ENCODE data around the gene CCDC186. TPM values are rescaled to one million over a fixed set of nuclear protein-coding genes. Genes with fewer than 3 reads are reported as not detected.
A peak's percentile ranks its signal among the peaks of the same experiment; 100 is the strongest.

The CCDC186 gene
- polyA plus RNA-seq, 2 donors = 5.1 to 6.1 TPM

- WGBS, 2 donors = 10 to 11% methylated on average over 6 of the region's 6 CpGs
- H3K27ac ChIP-seq (ENCODE audit: low read depth in 2 of 2, low read length in 1 of 2) = no peak overlapping the region
- H3K36me3 ChIP-seq (ENCODE audit: control insufficient read depth in 2 of 2, insufficient read depth in 2 of 2, low read length in 1 of 2) = no peaks in the 10 kb centered on the region
Observed at GRCh38 chr10:114103284-114103683, 70.7 kb downstream of the CCDC186 start.

GRCh38 chr10:114102256-114102655 lies 71.7 kb downstream of the CCDC186 start:
- Histone ChIP-seq H3K9me3 (ENCODE audit: control insufficient read depth in 2 of 2, insufficient read depth in 1 of 2, low read depth in 1 of 2, low read length in 1 of 2) (no peaks in the 10 kb centered on the region), H3K27me3 (ENCODE audit: control insufficient read depth in 1 of 2, insufficient read depth in 2 of 2, low read length in 2 of 2) (no peaks in the 10 kb centered on the region), H3K4me1 (ENCODE audit: control insufficient read depth in 2 of 2, insufficient read depth in 2 of 2, low read length in 1 of 2) (peaks cover 2 to 6% of the 10 kb centered on the region in 2 donors), H3K4me3 (ENCODE audit: low read depth in 1 of 2, low read length in 2 of 2) (no peak overlapping the region), H3K36me3 (ENCODE audit: control insufficient read depth in 2 of 2, insufficient read depth in 2 of 2, low read length in 1 of 2) (no peaks in the 10 kb centered on the region), H3K27ac (ENCODE audit: low read depth in 2 of 2, low read length in 1 of 2) (no peak overlapping the region)
- 42 to 43% methylated on average over 2 of the region's 2 CpGs for WGBS, 2 donors

More at GRCh38 chr10:114103284-114103683, 70.7 kb downstream of the CCDC186 start:
- peaks cover 2 to 6% of the 10 kb centered on the region in 2 donors for H3K4me1 ChIP-seq (ENCODE audit: control insufficient read depth in 2 of 2, insufficient read depth in 2 of 2, low read length in 1 of 2)
- H3K4me3 ChIP-seq (ENCODE audit: low read depth in 1 of 2, low read length in 2 of 2) = no peak overlapping the region
- H3K9me3 ChIP-seq (ENCODE audit: control insufficient read depth in 2 of 2, insufficient read depth in 1 of 2, low read depth in 1 of 2, low read length in 1 of 2) = no peaks in the 10 kb centered on the region
- H3K27me3 ChIP-seq (ENCODE audit: control insufficient read depth in 1 of 2, insufficient read depth in 2 of 2, low read length in 2 of 2) = no peaks in the 10 kb centered on the region

- H3K27me3 ChIP-seq (ENCODE audit: control insufficient read depth in 1 of 2, insufficient read depth in 2 of 2, low read length in 2 of 2) = no peaks in the 10 kb centered on the region
- H3K4me1 ChIP-seq (ENCODE audit: control insufficient read depth in 2 of 2, insufficient read depth in 2 of 2, low read length in 1 of 2) = peaks cover 2 to 6% of the 10 kb centered on the region in 2 donors
- WGBS, 2 donors = 10 to 14% methylated on average over 46 to 47 of the region's 47 CpGs
- H3K9me3 ChIP-seq (ENCODE audit: control insufficient read depth in 2 of 2, insufficient read depth in 1 of 2, low read depth in 1 of 2, low read length in 1 of 2) = no peaks in the 10 kb centered on the region
- no peak overlapping the region for H3K27ac ChIP-seq (ENCODE audit: low read depth in 2 of 2, low read length in 1 of 2)
- peak overlapping the region; percentile 30 to 50 for H3K4me3 ChIP-seq (ENCODE audit: low read depth in 1 of 2, low read length in 2 of 2)
- no peaks in the 10 kb centered on the region for H3K36me3 ChIP-seq (ENCODE audit: control insufficient read depth in 2 of 2, insufficient read depth in 2 of 2, low read length in 1 of 2)
Observed at GRCh38 chr10:114100848-114101741, 72.9 kb downstream of the CCDC186 start.

- Histone ChIP-seq H3K36me3 (ENCODE audit: control insufficient read depth in 2 of 2, insufficient read depth in 2 of 2, low read length in 1 of 2) (no peaks in the 10 kb centered on the region), H3K4me3 (ENCODE audit: low read depth in 1 of 2, low read length in 2 of 2) (no peak overlapping the region), H3K27me3 (ENCODE audit: control insufficient read depth in 1 of 2, insufficient read depth in 2 of 2, low read length in 2 of 2) (peaks cover 0 to 3% of the 10 kb centered on the region in 2 donors), H3K9me3 (ENCODE audit: control insufficient read depth in 2 of 2, insufficient read depth in 1 of 2, low read depth in 1 of 2, low read length in 1 of 2) (peaks cover 2% of the 10 kb centered on the region in 2 donors), H3K4me1 (ENCODE audit: control insufficient read depth in 2 of 2, insufficient read depth in 2 of 2, low read length in 1 of 2) (peaks cover 2 to 10% of the 10 kb centered on the region in 2 donors), H3K27ac (ENCODE audit: low read depth in 2 of 2, low read length in 1 of 2) (no peak overlapping the region)
- 73 to 83% methylated on average over 3 of the region's 3 CpGs for WGBS, 2 donors
Observed at GRCh38 chr10:114096864-114097263, 77.1 kb downstream of the CCDC186 start.

- Histone ChIP-seq H3K36me3 (ENCODE audit: control insufficient read depth in 2 of 2, insufficient read depth in 2 of 2, low read length in 1 of 2) (no peaks in the 10 kb centered on the region), H3K4me1 (ENCODE audit: control insufficient read depth in 2 of 2, insufficient read depth in 2 of 2, low read length in 1 of 2) (peaks cover 2 to 5% of the 10 kb centered on the region in 2 donors), H3K4me3 (ENCODE audit: low read depth in 1 of 2, low read length in 2 of 2) (no peak overlapping the region), H3K9me3 (ENCODE audit: control insufficient read depth in 2 of 2, insufficient read depth in 1 of 2, low read depth in 1 of 2, low read length in 1 of 2) (peaks cover 2% of the 10 kb centered on the region in 2 donors), H3K27me3 (ENCODE audit: control insufficient read depth in 1 of 2, insufficient read depth in 2 of 2, low read length in 2 of 2) (peaks cover 0 to 3% of the 10 kb centered on the region in 2 donors), H3K27ac (ENCODE audit: low read depth in 2 of 2, low read length in 1 of 2) (no peak overlapping the region)
- 75 to 80% methylated on average over 13 of the region's 13 CpGs for WGBS, 2 donors
Observed at GRCh38 chr10:114095559-114096337, 78.3 kb downstream of the CCDC186 start.

GRCh38 chr10:114094795-114095194 lies 79.2 kb downstream of the CCDC186 start:
- H3K36me3 ChIP-seq (ENCODE audit: control insufficient read depth in 2 of 2, insufficient read depth in 2 of 2, low read length in 1 of 2) = no peaks in the 10 kb centered on the region
- no peak overlapping the region for H3K4me3 ChIP-seq (ENCODE audit: low read depth in 1 of 2, low read length in 2 of 2)
- H3K4me1 ChIP-seq (ENCODE audit: control insufficient read depth in 2 of 2, insufficient read depth in 2 of 2, low read length in 1 of 2) = peaks cover 0 to 3% of the 10 kb centered on the region in 2 donors
- no peak overlapping the region for H3K27ac ChIP-seq (ENCODE audit: low read depth in 2 of 2, low read length in 1 of 2)
- H3K9me3 ChIP-seq (ENCODE audit: control insufficient read depth in 2 of 2, insufficient read depth in 1 of 2, low read depth in 1 of 2, low read length in 1 of 2) = peaks cover 2% of the 10 kb centered on the region in 2 donors
- 87 to 91% methylated on average over 3 of the region's 3 CpGs for WGBS, 2 donors
- H3K27me3 ChIP-seq (ENCODE audit: control insufficient read depth in 1 of 2, insufficient read depth in 2 of 2, low read length in 2 of 2) = peaks cover 0 to 3% of the 10 kb centered on the region in 2 donors

- Histone ChIP-seq H3K27me3 (ENCODE audit: control insufficient read depth in 1 of 2, insufficient read depth in 2 of 2, low read length in 2 of 2) (no peaks in the 10 kb centered on the region), H3K4me3 (ENCODE audit: low read depth in 1 of 2, low read length in 2 of 2) (no peak overlapping the region), H3K9me3 (ENCODE audit: control insufficient read depth in 2 of 2, insufficient read depth in 1 of 2, low read depth in 1 of 2, low read length in 1 of 2) (no peaks in the 10 kb centered on the region), H3K27ac (ENCODE audit: low read depth in 2 of 2, low read length in 1 of 2) (no peak overlapping the region), H3K36me3 (ENCODE audit: control insufficient read depth in 2 of 2, insufficient read depth in 2 of 2, low read length in 1 of 2) (no peaks in the 10 kb centered on the region), H3K4me1 (ENCODE audit: control insufficient read depth in 2 of 2, insufficient read depth in 2 of 2, low read length in 1 of 2) (no peaks in the 10 kb centered on the region)
- WGBS, 2 donors = 72 to 83% methylated on average over 4 of the region's 4 CpGs
Observed at GRCh38 chr10:114087655-114088054, 86.3 kb downstream of the CCDC186 start.

- no peaks in the 10 kb centered on the region for H3K4me1 ChIP-seq (ENCODE audit: control insufficient read depth in 2 of 2, insufficient read depth in 2 of 2, low read length in 1 of 2)
- no peak overlapping the region for H3K4me3 ChIP-seq (ENCODE audit: low read depth in 1 of 2, low read length in 2 of 2)
- no peaks in the 10 kb centered on the region for H3K36me3 ChIP-seq (ENCODE audit: control insufficient read depth in 2 of 2, insufficient read depth in 2 of 2, low read length in 1 of 2)
- H3K27ac ChIP-seq (ENCODE audit: low read depth in 2 of 2, low read length in 1 of 2) = no peak overlapping the region
- H3K27me3 ChIP-seq (ENCODE audit: control insufficient read depth in 1 of 2, insufficient read depth in 2 of 2, low read length in 2 of 2) = no peaks in the 10 kb centered on the region
- 82 to 83% methylated on average over 5 of the region's 5 CpGs for WGBS, 2 donors
- no peaks in the 10 kb centered on the region for H3K9me3 ChIP-seq (ENCODE audit: control insufficient read depth in 2 of 2, insufficient read depth in 1 of 2, low read depth in 1 of 2, low read length in 1 of 2)
Observed at GRCh38 chr10:114087255-114087654, 86.7 kb downstream of the CCDC186 start.

GRCh38 chr10:114084215-114084614 lies 89.8 kb downstream of the CCDC186 start:
- no peak overlapping the region for H3K4me3 ChIP-seq (ENCODE audit: low read depth in 1 of 2, low read length in 2 of 2)
- no peaks in the 10 kb centered on the region for H3K36me3 ChIP-seq (ENCODE audit: control insufficient read depth in 2 of 2, insufficient read depth in 2 of 2, low read length in 1 of 2)
- H3K27me3 ChIP-seq (ENCODE audit: control insufficient read depth in 1 of 2, insufficient read depth in 2 of 2, low read length in 2 of 2) = no peaks in the 10 kb centered on the region
- WGBS, 2 donors = 89 to 92% methylated on average over 4 of the region's 4 CpGs
- no peaks in the 10 kb centered on the region for H3K4me1 ChIP-seq (ENCODE audit: control insufficient read depth in 2 of 2, insufficient read depth in 2 of 2, low read length in 1 of 2)
- H3K27ac ChIP-seq (ENCODE audit: low read depth in 2 of 2, low read length in 1 of 2) = no peak overlapping the region
- H3K9me3 ChIP-seq (ENCODE audit: control insufficient read depth in 2 of 2, insufficient read depth in 1 of 2, low read depth in 1 of 2, low read length in 1 of 2) = no peaks in the 10 kb centered on the region
